ENCODE measurements around the gene SLC22A12. TPM values are rescaled to one million over a fixed set of nuclear protein-coding genes. Genes with fewer than 3 reads are reported as not detected.

The SLC22A12 gene
- total RNA-seq, 1 donor from 2014 or later, result not detected

DNA sequence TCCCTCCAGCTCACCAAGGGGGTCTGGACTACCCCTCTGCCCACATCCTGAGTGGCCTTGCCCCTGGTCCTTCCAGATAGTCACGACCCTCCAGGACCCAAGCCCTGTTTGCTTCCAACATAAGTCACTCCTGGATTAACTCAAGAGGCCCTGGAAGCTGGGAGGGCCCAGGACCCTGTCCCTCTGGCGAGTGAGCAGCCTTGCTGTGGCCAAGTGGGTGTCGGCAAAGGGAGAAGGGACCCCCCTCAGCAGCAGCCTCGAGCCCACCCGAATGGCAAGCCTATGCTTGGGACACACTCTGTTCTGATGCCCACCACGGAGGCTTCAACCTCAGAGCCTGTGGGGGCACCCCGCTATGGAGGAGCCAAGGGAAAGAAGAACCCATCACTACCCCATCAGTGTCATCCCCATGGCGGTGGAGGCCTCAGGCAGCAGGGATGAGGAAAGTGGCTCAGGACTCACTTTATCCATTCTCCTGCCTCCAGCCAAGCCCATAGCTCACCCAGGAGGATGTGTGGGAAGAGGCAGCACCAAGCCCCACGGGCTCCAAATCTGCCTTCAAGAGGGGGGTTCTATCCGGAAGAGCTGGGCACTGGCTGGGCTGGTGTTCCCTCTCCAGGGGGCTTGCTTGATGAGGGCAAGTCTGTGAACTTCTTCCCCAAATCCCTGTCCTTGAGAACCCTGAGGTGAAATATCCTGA is 12.5 kb downstream of the SLC22A12 start:
- no peak for TF ChIP-seq CTCF (IDR thresholded peaks at IDR 0.05; ENCODE audit: insufficient read depth, low read length, poor library complexity, severe bottlenecking)
- no peak for DNase-seq (ENCODE audit: low read depth)
- H3K4me3 ChIP-seq (ENCODE audit: low read depth, low read length), result no peak overlapping the region
- H3K27me3 ChIP-seq (ENCODE audit: control insufficient read depth, insufficient read depth, low read length), result peaks cover 30% of the 10 kb centered on the region
- H3K36me3 ChIP-seq (ENCODE audit: control insufficient read depth, insufficient read depth, low read length), result no peaks in the 10 kb centered on the region

DNA sequence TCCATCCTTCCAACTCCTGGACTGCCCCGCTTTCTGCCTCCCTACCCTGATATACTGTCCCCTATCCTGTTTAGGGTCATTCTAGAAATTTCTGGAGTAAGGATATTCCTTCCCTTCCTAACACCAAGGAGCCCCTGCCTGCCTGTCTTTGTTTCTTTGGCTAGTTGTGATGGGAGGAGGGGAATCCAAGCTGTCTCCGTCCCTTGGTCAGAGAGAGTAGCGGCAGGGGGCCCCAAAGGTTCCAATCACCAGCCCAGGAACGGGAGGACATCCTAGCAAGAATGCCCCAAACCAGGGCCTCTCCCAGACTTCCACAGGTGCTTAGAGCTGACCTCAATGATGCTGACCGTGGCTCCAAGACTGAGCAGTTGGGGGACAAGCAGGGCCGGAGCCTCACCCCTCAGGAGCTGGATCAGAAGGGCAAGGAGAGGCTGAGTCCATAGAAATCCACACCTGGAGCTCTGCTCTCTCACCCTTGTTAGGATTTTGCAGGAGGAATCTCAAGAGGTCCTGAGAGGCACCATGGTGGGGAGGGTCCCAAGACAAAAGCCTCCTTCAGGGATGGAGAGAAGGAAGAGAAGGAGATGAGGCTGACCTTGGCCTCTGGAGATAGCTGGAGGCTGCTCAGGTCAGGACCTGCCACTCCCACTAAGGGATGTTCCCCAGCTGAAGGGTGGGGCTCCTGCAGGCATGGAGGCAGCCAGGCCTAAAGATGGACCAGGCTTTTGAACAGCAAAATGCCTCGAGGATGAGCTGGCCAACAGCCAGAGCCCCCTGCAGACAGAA is 13.6 kb downstream of the SLC22A12 start:
- H3K27me3 ChIP-seq (ENCODE audit: control insufficient read depth, insufficient read depth, low read length), result peaks cover 38% of the 10 kb centered on the region
- no peaks in the 10 kb centered on the region for H3K36me3 ChIP-seq (ENCODE audit: control insufficient read depth, insufficient read depth, low read length)
- DNase-seq (ENCODE audit: low read depth), result no peak
- TF ChIP-seq CTCF (IDR thresholded peaks at IDR 0.05; ENCODE audit: insufficient read depth, low read length, poor library complexity, severe bottlenecking), result no peak
- no peak overlapping the region for H3K4me3 ChIP-seq (ENCODE audit: low read depth, low read length)

GRCh38 chr11:64605244-64605560 is 14.2 kb downstream of the SLC22A12 start:
- no peak for DNase-seq (ENCODE audit: low read depth)
- H3K27me3 ChIP-seq (ENCODE audit: control insufficient read depth, insufficient read depth, low read length), result peaks cover 43% of the 10 kb centered on the region
- no peaks in the 10 kb centered on the region for H3K36me3 ChIP-seq (ENCODE audit: control insufficient read depth, insufficient read depth, low read length)
- no peak overlapping the region for H3K4me3 ChIP-seq (ENCODE audit: low read depth, low read length)
- TF ChIP-seq CTCF (IDR thresholded peaks at IDR 0.05; ENCODE audit: insufficient read depth, low read length, poor library complexity, severe bottlenecking), result no peak

DNA sequence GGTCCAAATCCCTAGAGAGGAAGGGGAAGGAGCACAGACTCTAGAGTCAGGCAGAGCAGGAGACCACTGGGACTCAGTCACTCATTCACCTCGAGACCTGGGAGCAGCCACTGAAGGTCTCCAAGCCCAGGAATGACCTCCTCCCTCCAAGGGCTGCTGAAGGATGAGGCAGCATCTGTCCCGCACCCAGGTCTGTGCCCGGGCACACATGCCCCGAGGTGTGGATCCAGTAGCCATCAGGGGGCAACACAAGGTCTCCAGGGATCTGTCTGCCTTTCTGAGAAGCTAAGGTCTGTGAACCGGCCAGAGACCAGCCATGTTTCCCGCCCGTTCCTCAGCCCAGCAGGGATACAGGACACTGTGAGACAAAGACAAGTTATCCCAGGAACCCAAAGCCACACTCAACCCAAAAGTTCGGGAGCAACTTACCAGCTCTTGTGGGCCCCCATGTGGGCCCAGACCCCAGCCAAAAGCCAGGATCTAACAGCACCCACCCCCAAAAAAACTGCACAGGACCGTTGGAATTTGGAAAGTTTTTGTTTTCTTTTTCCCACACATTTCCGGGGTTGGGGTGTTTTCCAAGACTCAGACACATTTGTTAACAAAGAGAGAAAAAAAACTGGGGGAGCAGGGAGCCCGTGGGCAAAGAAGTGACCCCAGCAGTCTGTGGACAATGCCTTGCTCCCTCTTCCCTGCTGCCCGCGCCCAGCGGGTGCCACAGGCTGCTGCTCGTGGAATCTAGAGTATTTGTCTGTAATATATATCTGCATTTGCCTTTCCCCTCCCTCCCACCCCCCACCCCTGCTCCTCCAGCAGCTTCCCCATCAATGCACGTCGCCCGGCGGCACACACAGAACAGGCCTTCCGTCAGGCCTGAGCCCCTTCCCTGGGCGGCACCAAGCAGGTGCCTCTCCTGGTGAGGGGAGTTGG is 14.9 kb downstream of the SLC22A12 start:
- no peak overlapping the region for H3K4me3 ChIP-seq (ENCODE audit: low read depth, low read length)
- DNase-seq (ENCODE audit: low read depth), result no peak
- TF ChIP-seq CTCF (IDR thresholded peaks at IDR 0.05; ENCODE audit: insufficient read depth, low read length, poor library complexity, severe bottlenecking), result no peak
- H3K27me3 ChIP-seq (ENCODE audit: control insufficient read depth, insufficient read depth, low read length), result peaks cover 44% of the 10 kb centered on the region
- no peaks in the 10 kb centered on the region for H3K36me3 ChIP-seq (ENCODE audit: control insufficient read depth, insufficient read depth, low read length)

DNA sequence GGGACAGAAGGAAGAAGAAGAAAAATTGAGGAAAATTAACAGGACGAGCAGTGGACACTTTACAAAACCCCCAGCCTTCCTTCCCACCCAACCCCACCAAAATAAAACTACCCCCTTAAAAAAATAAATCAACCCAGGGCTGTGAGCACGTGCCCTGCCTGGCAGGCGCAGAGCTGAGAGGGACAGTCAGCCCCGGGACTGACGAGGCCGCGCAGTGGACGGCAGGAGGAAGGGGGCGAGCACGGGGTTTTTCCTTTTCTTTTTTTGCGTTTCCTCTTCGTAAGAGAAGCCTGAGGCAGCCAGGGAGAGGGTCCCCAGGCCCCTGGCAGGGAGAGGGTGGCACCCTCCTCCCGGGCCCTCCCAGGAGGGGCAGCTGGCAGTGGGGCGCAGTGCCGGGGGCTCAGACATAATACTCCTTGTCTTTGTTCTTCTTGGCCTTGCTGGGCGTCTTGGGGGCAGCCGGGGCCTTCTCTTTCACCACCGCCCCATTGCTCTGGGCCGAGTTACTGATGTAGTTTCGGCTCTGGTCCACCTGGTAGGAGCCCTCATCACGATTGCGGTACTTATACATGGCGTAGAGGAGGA is 15.9 kb downstream of the SLC22A12 start:
- TF ChIP-seq CTCF (IDR thresholded peaks at IDR 0.05; ENCODE audit: insufficient read depth, low read length, poor library complexity, severe bottlenecking), result no peak
- Histone ChIP-seq H3K27me3 (ENCODE audit: control insufficient read depth, insufficient read depth, low read length) (peaks cover 44% of the 10 kb centered on the region), H3K36me3 (ENCODE audit: control insufficient read depth, insufficient read depth, low read length) (no peaks in the 10 kb centered on the region), H3K4me3 (ENCODE audit: low read depth, low read length) (no peak overlapping the region)
- no peak for DNase-seq (ENCODE audit: low read depth)

All from kidney epithelial cell (primary cell).